HG03520 (cell line): ENCODE measurements around the gene PDE6B.
"Not testable (repeated sequence)": the region's sequence is repeated elsewhere in the genome, so short reads cannot be mapped to it uniquely, and the experiment has no call there.

ENCODE experiments used
- ATAC-seq: cut with Tn5 transposase; IDR thresholded peaks from one replicate; pipeline ENCODE4 v1.9.1; 2021; ENCODE audit warnings: mild to moderate bottlenecking, moderate library complexity; ENCODE audit not compliant: unreplicated experiment

The PDE6B gene

GRCh38 chr4:635066-635835, 9.9 kb downstream of the PDE6B start:
- ATAC-seq, result not testable (repeated sequence)

GRCh38 chr4:635851-636627, 10.7 kb downstream of the PDE6B start:
- no peak for ATAC-seq

- ATAC-seq, result no peak
Observed at GRCh38 chr4:636628-637159, 11.3 kb downstream of the PDE6B start.

- no peak for ATAC-seq
Observed at GRCh38 chr4:637536-638280, 12.3 kb downstream of the PDE6B start.

GRCh38 chr4:642366-642765, 17.0 kb downstream of the PDE6B start:
- not testable (repeated sequence) for ATAC-seq

GRCh38 chr4:646460-646859, 21.1 kb downstream of the PDE6B start:
- ATAC-seq, result no peak

GRCh38 chr4:647481-647880, 22.1 kb downstream of the PDE6B start:
- ATAC-seq, result no peak

- no peak for ATAC-seq
Observed at GRCh38 chr4:648579-649292, 23.4 kb downstream of the PDE6B start.

- no peak for ATAC-seq
Observed at GRCh38 chr4:649293-649625, 23.9 kb downstream of the PDE6B start.

- no peak for ATAC-seq
Observed at GRCh38 chr4:649751-650310, 24.5 kb downstream of the PDE6B start.

GRCh38 chr4:650461-650860, 25.1 kb downstream of the PDE6B start:
- no peak for ATAC-seq

GRCh38 chr4:650951-651883, 25.8 kb downstream of the PDE6B start:
- ATAC-seq, result no peak

- ATAC-seq, result no peak
Observed at GRCh38 chr4:651884-652642, 26.7 kb downstream of the PDE6B start.

GRCh38 chr4:653080-653821, 27.9 kb downstream of the PDE6B start:
- ATAC-seq, result no peak

GRCh38 chr4:653831-654502, 28.6 kb downstream of the PDE6B start:
- no peak for ATAC-seq

GRCh38 chr4:654503-654845, 29.1 kb downstream of the PDE6B start:
- no peak for ATAC-seq

GRCh38 chr4:654871-655463, 29.6 kb downstream of the PDE6B start:
- ATAC-seq, result no peak
